ENCODE data around the gene ITGB6.

DNA sequence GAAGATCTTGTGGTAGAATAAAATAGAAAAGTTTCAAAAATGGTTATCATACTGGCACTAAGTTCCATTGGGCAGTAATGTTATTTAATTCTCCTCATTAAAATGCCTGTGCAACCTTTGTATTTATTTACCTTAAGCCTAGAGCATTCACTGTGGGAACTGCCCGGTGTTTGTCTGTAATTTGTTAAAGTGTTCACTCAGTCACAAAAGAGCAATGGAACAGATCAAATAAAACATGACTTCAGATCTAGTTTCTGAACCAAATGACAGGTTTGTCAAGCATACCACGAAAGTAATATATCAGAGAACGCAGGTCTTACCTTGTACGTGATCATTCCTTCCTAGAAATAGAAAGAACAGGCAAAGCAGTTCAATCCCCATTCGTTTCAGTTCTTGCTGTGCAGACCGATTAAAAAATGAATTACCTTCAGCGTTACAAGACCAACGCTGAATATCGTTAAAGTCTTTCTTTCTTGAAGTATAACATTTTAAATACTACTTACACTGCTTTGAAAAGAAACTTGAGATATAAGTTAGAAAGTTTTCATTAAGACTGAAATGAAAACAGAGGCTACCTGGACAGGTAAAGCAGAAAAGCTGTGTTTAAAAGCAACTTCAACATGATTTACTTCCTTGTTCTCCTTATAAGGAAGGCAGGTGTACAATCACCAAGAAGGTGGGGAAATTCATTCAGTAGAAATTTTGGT, at the start of gene ITGB6:
- no peak for TF ChIP-seq EZH2 (IDR thresholded peaks at IDR 0.05; ENCODE audit: insufficient read depth, low read length)
- TF ChIP-seq, protein P1, sequence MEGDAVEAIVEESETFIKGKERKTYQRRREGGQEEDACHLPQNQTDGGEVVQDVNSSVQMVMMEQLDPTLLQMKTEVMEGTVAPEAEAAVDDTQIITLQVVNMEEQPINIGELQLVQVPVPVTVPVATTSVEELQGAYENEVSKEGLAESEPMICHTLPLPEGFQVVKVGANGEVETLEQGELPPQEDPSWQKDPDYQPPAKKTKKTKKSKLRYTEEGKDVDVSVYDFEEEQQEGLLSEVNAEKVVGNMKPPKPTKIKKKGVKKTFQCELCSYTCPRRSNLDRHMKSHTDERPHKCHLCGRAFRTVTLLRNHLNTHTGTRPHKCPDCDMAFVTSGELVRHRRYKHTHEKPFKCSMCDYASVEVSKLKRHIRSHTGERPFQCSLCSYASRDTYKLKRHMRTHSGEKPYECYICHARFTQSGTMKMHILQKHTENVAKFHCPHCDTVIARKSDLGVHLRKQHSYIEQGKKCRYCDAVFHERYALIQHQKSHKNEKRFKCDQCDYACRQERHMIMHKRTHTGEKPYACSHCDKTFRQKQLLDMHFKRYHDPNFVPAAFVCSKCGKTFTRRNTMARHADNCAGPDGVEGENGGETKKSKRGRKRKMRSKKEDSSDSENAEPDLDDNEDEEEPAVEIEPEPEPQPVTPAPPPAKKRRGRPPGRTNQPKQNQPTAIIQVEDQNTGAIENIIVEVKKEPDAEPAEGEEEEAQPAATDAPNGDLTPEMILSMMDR (IDR thresholded peaks at IDR 0.05; ENCODE audit: insufficient read depth, low read depth, low read length) = no peak

All from astrocyte (in vitro differentiated cells and primary cell).